Astrocyte (in vitro differentiated cells and primary cell): Measurements from ENCODE around the gene FANK1. TPM values are rescaled to one million over a fixed set of nuclear protein-coding genes. Genes with fewer than 3 reads are reported as not detected.

Experiments
- DNase-seq: peaks from one replicate; pipeline ENCODE4 v3.0.0-alpha.2; 2010; ENCODE audit warnings: low read depth
- FAIRE-seq: peaks from 2 replicates; lab custom pipeline; 2011; peaks lifted over from hg19 to GRCh38; lab: Jason Lieb, UNC
- H2AFZ ChIP-seq: 2 replicates; pipeline ENCODE4 v1.6.0; 2012; ENCODE audit warnings: low read depth, low read length, inconsistent platforms
- H3K27ac ChIP-seq: 2 replicates; pipeline ENCODE4 v1.5.1; 2011; ENCODE audit warnings: low read depth, low read length, inconsistent platforms
- H3K27me3 ChIP-seq: 2 replicates; pipeline ENCODE4 v1.6.0; 2011; ENCODE audit warnings: low read length, inconsistent platforms; ENCODE audit not compliant: insufficient read depth
- H3K36me3 ChIP-seq: 2 replicates; pipeline ENCODE4 v1.5.1; 2011; ENCODE audit warnings: low read length, inconsistent platforms; ENCODE audit not compliant: insufficient read depth
- H3K4me1 ChIP-seq: 2 replicates; pipeline ENCODE4 v1.5.1; 2011; ENCODE audit warnings: low read length, inconsistent platforms; ENCODE audit not compliant: insufficient read depth
- H3K4me2 ChIP-seq: 2 replicates; pipeline ENCODE4 v1.6.0; 2012; ENCODE audit warnings: low read length, inconsistent platforms
- H3K4me3 ChIP-seq: 2 replicates; pipeline ENCODE4 v1.5.1; 2011; ENCODE audit warnings: low read depth, mild to moderate bottlenecking, low read length, inconsistent platforms; ENCODE audit not compliant: insufficient read depth
- H3K79me2 ChIP-seq: 2 replicates; pipeline ENCODE4 v1.6.0; 2012; ENCODE audit warnings: mild to moderate bottlenecking, low read length, inconsistent platforms; ENCODE audit not compliant: insufficient read depth
- H3K9ac ChIP-seq: 2 replicates; pipeline ENCODE4 v1.6.0; 2012; ENCODE audit warnings: mild to moderate bottlenecking, low read length, inconsistent platforms
- H3K9me3 ChIP-seq: 2 replicates; pipeline ENCODE4 v1.5.1; 2012; ENCODE audit warnings: low read depth, mild to moderate bottlenecking, low read length, inconsistent platforms; ENCODE audit not compliant: insufficient read depth
- H4K20me1 ChIP-seq: 2 replicates; pipeline ENCODE4 v1.6.0; 2012; ENCODE audit warnings: low read length, inconsistent platforms; ENCODE audit not compliant: insufficient read depth
- H3K27ac Mint-ChIP-seq: one replicate; pipeline ENCODE4 v1.8.0; 2021; ENCODE audit warnings: mild to moderate bottlenecking, mixed read lengths; ENCODE audit not compliant: unreplicated experiment
- H3K27me3 Mint-ChIP-seq: one replicate; pipeline ENCODE4 v1.8.0; 2021; ENCODE audit warnings: low read depth, mixed read lengths; ENCODE audit not compliant: unreplicated experiment
- H3K36me3 Mint-ChIP-seq: one replicate; pipeline ENCODE4 v1.8.0; 2021; ENCODE audit warnings: low read depth, mixed read lengths; ENCODE audit not compliant: unreplicated experiment
- H3K4me1 Mint-ChIP-seq: one replicate; pipeline ENCODE4 v1.8.0; 2021; ENCODE audit warnings: low read depth, mixed read lengths; ENCODE audit not compliant: unreplicated experiment
- H3K4me3 Mint-ChIP-seq: one replicate; pipeline ENCODE4 v1.8.0; 2021; ENCODE audit warnings: mild to moderate bottlenecking, moderate library complexity, mixed read lengths; ENCODE audit not compliant: unreplicated experiment
- H3K9me3 Mint-ChIP-seq: one replicate; pipeline ENCODE4 v1.8.0; 2021; ENCODE audit warnings: mild to moderate bottlenecking, mixed read lengths; ENCODE audit not compliant: unreplicated experiment
- EZH2 ChIP-seq: IDR thresholded peaks from 2 replicates; pipeline ENCODE4 v1.6.1; 2012; ENCODE audit warnings: mild to moderate bottlenecking, low read length, inconsistent platforms; ENCODE audit not compliant: insufficient read depth
- total RNA-seq: library from RNA; stranded (reverse); gene quantifications from 2 replicates; pipeline ENCODE4 v1.2.1, GENCODE V29; 2021
- TF ChIP-seq, protein P1 (sequence below): IDR thresholded peaks from 2 replicates; pipeline ENCODE4 v1.5.1; 2011; ENCODE audit warnings: low read depth, mild to moderate bottlenecking, inconsistent platforms, low read length, moderate library complexity; ENCODE audit not compliant: insufficient read depth

Gene FANK1
- total RNA-seq, 1 donor from 2014 or later = 9.7 TPM

DNA sequence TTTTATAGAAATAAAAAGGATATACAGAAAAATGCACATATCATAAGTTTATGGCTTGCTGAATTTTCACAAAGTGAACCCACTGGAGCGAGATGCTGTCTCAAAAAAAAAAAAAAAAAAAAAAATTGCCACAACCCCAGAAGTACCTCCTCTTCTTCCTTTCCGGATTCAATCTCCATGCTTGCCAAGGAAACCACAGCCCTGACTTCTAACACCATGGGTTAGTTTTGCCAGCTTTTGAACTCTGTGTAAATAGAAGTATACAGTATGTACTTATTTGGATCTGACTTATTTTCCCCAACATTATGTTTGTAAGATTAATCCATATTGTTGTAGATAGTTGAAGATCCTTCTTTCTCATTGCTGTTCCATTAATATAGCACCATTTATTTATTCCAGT is 40.0 kb downstream of the FANK1 start:
- peaks cover 6% of the 10 kb centered on the region for H3K4me1 Mint-ChIP-seq
- DNase-seq (peak; percentile 61), FAIRE-seq (no peak)
- H3K27ac Mint-ChIP-seq = no peak overlapping the region
- H3K4me3 ChIP-seq = no peak overlapping the region
- no peaks in the 10 kb centered on the region for H3K27me3 Mint-ChIP-seq
- H3K4me2 ChIP-seq = no peak overlapping the region
- H3K9ac ChIP-seq = no peak overlapping the region
- H3K9me3 Mint-ChIP-seq = peaks cover 2% of the 10 kb centered on the region
- H3K27me3 ChIP-seq = no peaks in the 10 kb centered on the region
- no peak overlapping the region for H3K4me3 Mint-ChIP-seq
- TF ChIP-seq EZH2 = no peak
- TF ChIP-seq, protein P1, sequence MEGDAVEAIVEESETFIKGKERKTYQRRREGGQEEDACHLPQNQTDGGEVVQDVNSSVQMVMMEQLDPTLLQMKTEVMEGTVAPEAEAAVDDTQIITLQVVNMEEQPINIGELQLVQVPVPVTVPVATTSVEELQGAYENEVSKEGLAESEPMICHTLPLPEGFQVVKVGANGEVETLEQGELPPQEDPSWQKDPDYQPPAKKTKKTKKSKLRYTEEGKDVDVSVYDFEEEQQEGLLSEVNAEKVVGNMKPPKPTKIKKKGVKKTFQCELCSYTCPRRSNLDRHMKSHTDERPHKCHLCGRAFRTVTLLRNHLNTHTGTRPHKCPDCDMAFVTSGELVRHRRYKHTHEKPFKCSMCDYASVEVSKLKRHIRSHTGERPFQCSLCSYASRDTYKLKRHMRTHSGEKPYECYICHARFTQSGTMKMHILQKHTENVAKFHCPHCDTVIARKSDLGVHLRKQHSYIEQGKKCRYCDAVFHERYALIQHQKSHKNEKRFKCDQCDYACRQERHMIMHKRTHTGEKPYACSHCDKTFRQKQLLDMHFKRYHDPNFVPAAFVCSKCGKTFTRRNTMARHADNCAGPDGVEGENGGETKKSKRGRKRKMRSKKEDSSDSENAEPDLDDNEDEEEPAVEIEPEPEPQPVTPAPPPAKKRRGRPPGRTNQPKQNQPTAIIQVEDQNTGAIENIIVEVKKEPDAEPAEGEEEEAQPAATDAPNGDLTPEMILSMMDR = no peak
- H3K36me3 Mint-ChIP-seq = no peaks in the 10 kb centered on the region
- H3K27ac ChIP-seq = no peak overlapping the region
- peaks cover 6% of the 10 kb centered on the region for H3K4me1 ChIP-seq
- H4K20me1 ChIP-seq = no peaks in the 10 kb centered on the region
- H3K79me2 ChIP-seq = no peaks in the 10 kb centered on the region
- no peaks in the 10 kb centered on the region for H3K9me3 ChIP-seq
- no peak overlapping the region for H2AFZ ChIP-seq
- no peaks in the 10 kb centered on the region for H3K36me3 ChIP-seq

DNA sequence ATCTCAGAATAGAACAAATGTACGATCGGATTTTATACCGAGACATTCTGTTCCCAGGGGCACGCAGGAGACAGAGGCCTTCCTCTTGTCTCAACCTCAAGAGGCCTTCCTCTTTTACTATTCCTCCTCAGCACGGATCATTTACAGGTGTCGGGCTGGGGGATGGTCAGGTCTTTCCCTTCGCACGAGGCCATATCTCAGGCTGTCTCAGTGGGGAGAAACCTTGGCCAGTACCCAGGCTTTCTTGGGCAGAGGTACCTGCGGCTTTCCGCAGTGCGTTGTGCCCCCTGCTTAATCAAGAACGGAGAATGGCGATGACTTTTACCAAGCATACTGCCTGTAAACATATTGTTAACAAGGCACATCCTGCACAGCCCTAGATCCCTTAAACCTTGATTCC is 44.2 kb downstream of the FANK1 start:
- Histone ChIP-seq H3K4me2 (no peak overlapping the region), H2AFZ (no peak overlapping the region), H3K36me3 (no peaks in the 10 kb centered on the region), H3K4me3 (no peak overlapping the region), H3K4me1 (no peaks in the 10 kb centered on the region), H3K9ac (no peak overlapping the region), H3K27me3 (no peaks in the 10 kb centered on the region), H3K27ac (no peak overlapping the region), H4K20me1 (no peaks in the 10 kb centered on the region), H3K9me3 (no peaks in the 10 kb centered on the region), H3K79me2 (no peaks in the 10 kb centered on the region)
- peaks cover 11% of the 10 kb centered on the region for H3K36me3 Mint-ChIP-seq
- H3K4me3 Mint-ChIP-seq = no peak overlapping the region
- H3K27ac Mint-ChIP-seq = no peak overlapping the region
- H3K4me1 Mint-ChIP-seq = no peaks in the 10 kb centered on the region
- TF ChIP-seq EZH2 = no peak
- TF ChIP-seq, protein P1 = no peak
- DNase-seq = no peak
- H3K9me3 Mint-ChIP-seq = peaks cover 10% of the 10 kb centered on the region
- FAIRE-seq = no peak
- no peaks in the 10 kb centered on the region for H3K27me3 Mint-ChIP-seq

DNA sequence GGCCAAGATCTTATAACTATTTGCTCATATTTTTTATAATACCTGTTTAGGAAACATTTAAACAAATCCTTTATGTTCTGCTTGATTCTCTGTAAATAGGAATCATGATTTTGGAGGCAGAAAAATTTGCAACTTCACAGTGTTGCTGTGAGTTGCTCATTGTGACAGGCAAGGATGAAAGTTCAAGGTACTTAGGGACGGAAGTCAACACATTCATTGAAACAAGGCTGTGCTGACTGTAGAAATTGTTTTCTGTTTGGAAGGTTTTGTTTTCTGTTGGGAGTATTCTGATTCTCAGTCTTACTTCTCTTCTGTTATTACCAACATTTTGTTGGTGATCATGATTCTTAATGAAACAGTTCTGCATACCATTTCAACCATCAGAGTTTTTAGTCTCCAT is 54.9 kb downstream of the FANK1 start:
- no peak overlapping the region for H3K27ac Mint-ChIP-seq
- no peak for TF ChIP-seq EZH2
- TF ChIP-seq, protein P1 = no peak
- H3K36me3 Mint-ChIP-seq = peaks cover 14% of the 10 kb centered on the region
- no peak for DNase-seq
- peaks cover 27% of the 10 kb centered on the region for H3K9me3 Mint-ChIP-seq
- no peaks in the 10 kb centered on the region for H3K4me1 ChIP-seq
- no peak overlapping the region for H3K9ac ChIP-seq
- no peaks in the 10 kb centered on the region for H3K27me3 Mint-ChIP-seq
- H3K4me3 Mint-ChIP-seq = no peak overlapping the region
- no peaks in the 10 kb centered on the region for H3K27me3 ChIP-seq
- no peak overlapping the region for H3K4me2 ChIP-seq
- no peak overlapping the region for H2AFZ ChIP-seq
- no peak overlapping the region for H3K4me3 ChIP-seq
- no peaks in the 10 kb centered on the region for H3K4me1 Mint-ChIP-seq
- H3K9me3 ChIP-seq = peaks cover 21% of the 10 kb centered on the region
- H3K36me3 ChIP-seq = no peaks in the 10 kb centered on the region
- no peak overlapping the region for H3K27ac ChIP-seq
- no peak for FAIRE-seq
- H3K79me2 ChIP-seq = no peaks in the 10 kb centered on the region
- H4K20me1 ChIP-seq = no peaks in the 10 kb centered on the region
